SJSA1 (cell line): ENCODE measurements around the gene PADI6. TPM values are rescaled to one million over a fixed set of nuclear protein-coding genes. Genes with fewer than 3 reads are reported as not detected.
"Not testable (repeated sequence)": the region's sequence is repeated elsewhere in the genome, so short reads cannot be mapped to it uniquely, and the experiment has no call there.

Experiments
- DNase-seq, 2 experiments: peaks; one replicate each; pipeline ENCODE4 v3.0.0-alpha.2; 2015 to 2020; ENCODE audit warnings: low spot score in 2 of 2, low read depth in 1 of 2
- H3K27ac ChIP-seq: fragments of 250-450 bp; sonication (Bioruptor Pico); 2 replicates; pipeline ENCODE4 v1.5.1; 2020; ENCODE audit warnings: mild to moderate bottlenecking, moderate library complexity
- H3K27me3 ChIP-seq: fragments of 250-450 bp; sonication (Bioruptor Pico); replicated peaks from 2 replicates; pipeline ENCODE4 v1.5.1; 2020; ENCODE audit warnings: mild to moderate bottlenecking, moderate library complexity
- H3K36me3 ChIP-seq: fragments of 250-450 bp; sonication (Bioruptor Pico); 2 replicates; pipeline ENCODE4 v1.5.1; 2020; ENCODE audit warnings: mild to moderate bottlenecking
- H3K4me1 ChIP-seq: fragments of 250-450 bp; sonication (Bioruptor Pico); replicated peaks from 2 replicates; pipeline ENCODE4 v1.6.1; 2021; ENCODE audit warnings: mild to moderate bottlenecking
- H3K4me3 ChIP-seq: fragments of 250-450 bp; sonication (Bioruptor Pico); 2 replicates; pipeline ENCODE4 v1.5.1; 2020; ENCODE audit warnings: mild to moderate bottlenecking
- H3K9me3 ChIP-seq: fragments of 250-450 bp; sonication (Bioruptor Pico); replicated peaks from 2 replicates; pipeline ENCODE4 v1.5.1; 2020; ENCODE audit warnings: mild to moderate bottlenecking
- total RNA-seq: library from RNA; depleted of rRNA; stranded (reverse); fragments of >200 nt; shearing (Covaris generic); gene quantifications from 2 replicates; pipeline ENCODE4 v1.2.3, GENCODE V29; 2014

The PADI6 gene
- total RNA-seq, 1 experiment from 2014 or later: not detected

GRCh38 chr1:17404034-17404684 is 32.2 kb downstream of the PADI6 start:
- Histone ChIP-seq H3K4me1 (peaks cover 5% of the 10 kb centered on the region; the same call in 1 of the 2 replicates), H3K9me3 (no peaks in the 10 kb centered on the region), H3K27ac (no peak overlapping the region), H3K36me3 (peaks cover 22% of the 10 kb centered on the region), H3K27me3 (no peaks in the 10 kb centered on the region), H3K4me3 (no peak overlapping the region)
- DNase-seq: no peak

- Histone ChIP-seq H3K36me3 (peaks cover 28% of the 10 kb centered on the region), H3K9me3 (no peaks in the 10 kb centered on the region), H3K27ac (no peak overlapping the region), H3K27me3 (no peaks in the 10 kb centered on the region), H3K4me1 (peaks cover 5% of the 10 kb centered on the region; the same call in 1 of the 2 replicates), H3K4me3 (no peak overlapping the region)
- no peak for DNase-seq
These were observed 32.8 kb downstream of the PADI6 start for GRCh38 chr1:17404820-17405219.

DNA sequence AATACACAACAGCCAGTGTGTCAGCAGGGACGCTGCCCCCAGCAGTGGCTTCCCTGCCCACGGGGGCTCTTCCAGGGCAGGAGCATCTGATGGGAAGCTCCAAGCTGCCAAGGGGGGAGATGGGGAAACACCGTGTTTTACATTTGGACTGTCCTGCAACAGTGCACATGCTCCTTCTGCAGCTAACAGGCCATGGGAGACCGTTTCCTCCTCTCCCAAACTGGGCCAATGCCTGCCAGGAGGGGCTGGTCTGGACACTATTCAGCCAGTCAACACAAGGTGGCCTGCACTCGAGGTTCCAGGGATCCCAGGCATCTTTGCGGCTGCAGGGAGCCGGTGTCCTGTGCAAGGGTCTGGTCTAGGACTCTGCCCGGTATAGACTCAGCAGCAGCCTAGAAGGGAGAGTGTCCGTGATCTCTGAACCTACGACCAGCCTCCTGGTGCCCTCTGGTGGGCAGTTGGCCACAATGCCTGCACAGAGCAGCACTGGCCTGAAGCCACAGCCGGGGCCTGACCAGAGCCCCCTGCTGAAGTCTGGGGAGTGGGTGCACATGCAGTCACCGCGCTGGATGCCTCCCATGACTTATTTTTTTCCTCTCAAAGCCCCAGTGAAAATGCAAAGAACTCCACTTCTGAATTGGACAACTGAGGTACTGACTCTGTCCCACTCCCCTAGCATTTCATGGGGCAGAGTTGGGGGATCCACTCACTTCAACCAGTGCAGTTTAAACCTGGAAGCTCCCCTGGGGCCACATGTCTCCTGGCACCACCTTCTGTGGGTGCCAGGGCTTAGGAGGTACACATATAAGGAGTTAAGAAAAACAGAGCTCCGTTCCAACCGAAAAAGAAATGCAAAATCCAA is 34.1 kb downstream of the PADI6 start:
- H3K9me3 ChIP-seq: no peaks in the 10 kb centered on the region
- H3K36me3 ChIP-seq: peaks cover 41% of the 10 kb centered on the region
- peaks cover 5% of the 10 kb centered on the region; the same call in 1 of the 2 replicates for H3K4me1 ChIP-seq
- peak; percentile 57 to 76 for DNase-seq
- no peaks in the 10 kb centered on the region for H3K27me3 ChIP-seq
- no peak overlapping the region for H3K27ac ChIP-seq
- no peak overlapping the region for H3K4me3 ChIP-seq

DNA sequence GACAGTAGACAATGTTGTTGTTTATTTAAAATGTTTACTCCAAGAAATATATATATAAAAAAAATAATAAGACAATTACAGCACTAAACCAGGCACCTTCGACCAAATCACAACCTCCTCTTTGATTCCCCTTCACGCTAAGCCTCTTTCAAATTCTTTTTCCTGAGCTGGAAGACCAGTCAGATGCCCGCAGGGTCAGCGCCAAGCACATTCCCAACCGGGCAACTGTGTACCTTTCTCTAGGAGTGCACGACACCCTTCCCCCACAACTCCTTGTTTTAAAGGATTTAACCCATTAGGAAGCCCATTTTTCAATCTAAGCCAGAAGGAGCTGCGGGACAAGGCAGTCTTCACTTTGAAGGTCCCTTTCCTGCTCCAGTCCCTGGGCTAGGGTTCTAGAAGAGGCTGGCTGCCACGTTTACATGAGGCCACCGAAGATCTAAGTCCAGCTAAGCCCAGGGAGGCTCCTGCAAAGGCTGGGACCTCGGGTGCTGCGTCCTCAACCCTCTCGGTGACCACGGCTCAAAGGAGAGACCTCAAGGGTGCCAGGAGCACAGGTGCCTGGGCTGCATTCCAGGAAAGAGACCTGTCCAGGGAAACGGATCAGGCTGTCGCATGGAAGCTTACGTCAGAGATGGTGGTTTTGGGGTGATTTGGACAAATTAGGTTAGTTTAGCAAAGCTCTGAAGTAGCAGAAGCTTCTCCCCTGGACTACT is 34.9 kb downstream of the PADI6 start:
- H3K27ac ChIP-seq, H3K9me3 ChIP-seq, H3K27me3 ChIP-seq, DNase-seq, H3K4me3 ChIP-seq, H3K4me1 ChIP-seq: not testable (repeated sequence)
- peaks cover 49% of the 10 kb centered on the region for H3K36me3 ChIP-seq

DNA sequence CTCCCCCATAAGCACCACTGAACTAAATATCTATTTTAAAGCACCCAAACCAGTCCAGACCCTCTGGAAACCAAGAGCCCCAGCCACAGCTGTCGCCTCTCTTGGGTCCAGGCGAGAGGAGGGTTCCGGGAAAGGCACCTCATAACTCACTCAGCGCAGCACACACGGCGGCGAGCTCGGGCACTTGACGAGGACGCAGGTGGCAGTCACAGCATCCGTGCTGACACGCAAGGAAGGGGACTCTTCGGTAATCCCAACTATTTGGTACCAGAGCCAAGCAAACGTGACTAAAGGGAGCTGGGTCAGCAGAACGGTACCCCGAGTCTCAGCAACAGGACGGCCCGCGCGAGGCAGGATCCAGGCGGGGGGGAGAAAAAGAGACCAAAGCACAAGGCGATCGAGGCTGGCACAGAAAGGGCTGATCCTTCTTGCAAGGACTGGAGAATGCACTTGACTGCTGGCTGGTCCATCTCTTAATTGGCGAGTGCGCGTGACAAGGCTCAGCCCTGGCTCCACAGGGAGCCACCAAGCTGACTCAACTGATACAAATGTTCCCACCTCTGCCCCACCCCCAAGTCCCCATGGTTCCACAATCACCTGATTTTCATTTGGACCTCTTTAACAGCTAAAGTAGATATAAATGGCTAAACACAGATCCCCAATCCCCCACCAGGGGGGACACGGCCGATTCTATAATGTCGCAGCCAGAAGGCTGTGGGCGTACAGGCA is 36.0 kb downstream of the PADI6 start:
- H3K9me3 ChIP-seq, H3K4me1 ChIP-seq, DNase-seq, H3K4me3 ChIP-seq, H3K27me3 ChIP-seq, H3K27ac ChIP-seq: not testable (repeated sequence)
- H3K36me3 ChIP-seq: peaks cover 59% of the 10 kb centered on the region

- Histone ChIP-seq H3K27me3 (no peaks in the 10 kb centered on the region), H3K27ac (no peak overlapping the region), H3K4me1 (peaks cover 5% of the 10 kb centered on the region; the same call in 1 of the 2 replicates), H3K36me3 (peaks cover 72% of the 10 kb centered on the region), H3K4me3 (no peak overlapping the region), H3K9me3 (no peaks in the 10 kb centered on the region)
- DNase-seq: no peak
These were observed 37.4 kb downstream of the PADI6 start for GRCh38 chr1:17409391-17409811.

- Histone ChIP-seq H3K4me3 (no peak overlapping the region), H3K36me3 (peaks cover 85% of the 10 kb centered on the region)
- no peak for DNase-seq
These were observed 40.3 kb downstream of the PADI6 start for GRCh38 chr1:17412093-17412870.

DNA sequence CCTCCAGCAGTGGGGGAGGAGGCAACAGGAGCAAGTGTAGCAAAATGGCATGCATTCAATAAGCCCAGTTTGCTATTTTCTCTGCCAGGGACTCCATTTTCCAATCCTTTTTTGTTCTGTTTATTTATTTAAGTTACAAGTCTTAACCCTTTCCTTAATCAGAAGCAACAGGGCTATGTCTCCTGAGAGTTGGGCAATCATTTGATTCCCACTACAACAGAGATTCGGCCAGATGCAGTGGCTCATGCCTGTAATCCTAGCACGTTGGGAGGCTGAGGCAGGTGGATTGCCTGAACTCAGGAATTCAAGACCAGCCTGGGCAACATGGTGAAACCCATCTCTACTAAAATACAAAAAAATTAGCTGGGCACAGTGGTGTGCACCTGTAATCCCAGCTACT is 42.0 kb downstream of the PADI6 start:
- Histone ChIP-seq H3K4me3 (no peak overlapping the region), H3K4me1 (no peaks in the 10 kb centered on the region), H3K36me3 (peaks cover 96% of the 10 kb centered on the region), H3K27me3 (no peaks in the 10 kb centered on the region), H3K9me3 (no peaks in the 10 kb centered on the region), H3K27ac (no peak overlapping the region)
- no peak for DNase-seq

More at GRCh38 chr1:17412093-17412870, 40.3 kb downstream of the PADI6 start:
- Histone ChIP-seq H3K27ac (no peak overlapping the region), H3K4me1 (no peaks in the 10 kb centered on the region), H3K9me3 (no peaks in the 10 kb centered on the region), H3K27me3 (no peaks in the 10 kb centered on the region)

- Histone ChIP-seq H3K4me1 (no peaks in the 10 kb centered on the region), H3K27me3 (no peaks in the 10 kb centered on the region), H3K4me3 (no peak overlapping the region), H3K36me3 (peaks cover 96% of the 10 kb centered on the region), H3K9me3 (no peaks in the 10 kb centered on the region), H3K27ac (no peak overlapping the region)
- DNase-seq: no peak
These were observed 44.4 kb downstream of the PADI6 start for GRCh38 chr1:17416389-17416788.

DNA sequence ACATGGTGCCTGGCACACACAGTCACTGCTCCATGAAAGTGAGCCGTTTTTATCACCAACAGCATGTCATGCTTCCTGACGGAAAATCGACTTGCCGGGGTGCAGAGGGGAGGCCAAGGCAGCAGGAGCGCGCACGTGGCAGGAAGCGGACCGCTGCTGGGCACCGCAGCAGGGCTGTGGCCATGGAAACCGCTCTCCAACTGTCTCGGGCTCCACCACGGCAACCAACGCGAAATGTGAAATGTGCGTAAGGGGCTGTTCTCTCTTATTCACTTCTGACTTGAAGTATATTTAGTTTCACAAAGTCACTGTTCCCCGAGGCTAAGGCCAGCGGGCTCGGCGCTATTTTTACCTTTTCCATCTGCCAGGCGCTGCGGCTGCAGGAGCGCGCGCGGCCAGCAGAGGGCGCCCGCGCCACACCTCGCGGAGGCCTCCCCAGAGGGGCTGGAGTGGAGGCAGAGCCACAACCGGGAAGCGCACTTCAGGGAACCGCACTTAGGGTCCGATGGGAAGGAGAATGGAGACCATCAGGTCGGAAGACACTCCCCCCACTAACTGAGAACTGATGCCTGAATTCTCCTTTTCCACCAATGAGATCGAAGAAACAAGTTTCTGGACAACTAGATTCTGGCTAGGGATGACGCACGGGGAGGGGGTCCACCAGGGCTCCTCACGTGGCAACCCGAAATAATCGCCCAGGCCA is 47.8 kb downstream of the PADI6 start:
- Histone ChIP-seq H3K4me1 (no peaks in the 10 kb centered on the region), H3K27me3 (no peaks in the 10 kb centered on the region), H3K9me3 (no peaks in the 10 kb centered on the region), H3K36me3 (peaks cover 98% of the 10 kb centered on the region), H3K27ac (no peak overlapping the region), H3K4me3 (no peak overlapping the region)
- DNase-seq: peak in 1 of 2 experiments; percentile 47

DNA sequence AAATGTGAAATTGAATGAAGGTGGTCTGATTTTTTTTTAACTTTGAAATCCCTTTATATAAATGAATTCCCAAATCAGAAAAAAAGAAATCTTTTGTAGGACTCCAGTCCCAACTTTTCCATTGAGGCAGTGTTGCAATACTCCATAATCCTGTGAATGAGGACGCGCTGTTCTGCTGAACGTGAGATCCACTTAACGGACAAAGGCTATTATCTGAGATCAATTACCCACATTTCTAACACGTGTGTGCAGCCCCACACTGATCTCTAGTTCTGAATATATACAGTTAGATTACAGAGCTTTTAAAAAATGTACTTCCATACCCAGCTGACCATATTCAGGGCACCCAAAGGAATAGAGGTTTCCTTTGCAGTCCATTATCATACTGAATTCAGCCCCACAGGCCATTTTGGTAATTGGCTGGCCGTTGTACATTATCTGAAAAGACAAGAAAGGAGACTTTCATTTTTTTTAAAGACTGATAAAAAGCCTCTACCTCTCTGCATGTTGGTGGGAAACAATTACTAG is 48.5 kb downstream of the PADI6 start:
- no peak for DNase-seq
- Histone ChIP-seq H3K9me3 (no peaks in the 10 kb centered on the region), H3K4me1 (no peaks in the 10 kb centered on the region), H3K36me3 (peaks cover 98% of the 10 kb centered on the region), H3K27ac (no peak overlapping the region), H3K4me3 (no peak overlapping the region), H3K27me3 (no peaks in the 10 kb centered on the region)

- Histone ChIP-seq H3K27ac (no peak overlapping the region), H3K36me3 (peaks cover 100% of the 10 kb centered on the region), H3K4me3 (no peak overlapping the region), H3K4me1 (no peaks in the 10 kb centered on the region), H3K9me3 (no peaks in the 10 kb centered on the region), H3K27me3 (no peaks in the 10 kb centered on the region)
- DNase-seq: no peak
These were observed 50.5 kb downstream of the PADI6 start for GRCh38 chr1:17422461-17422860.
